ENCODE results near the gene TBRG4. TPM values are rescaled to one million over a fixed set of nuclear protein-coding genes. Genes with fewer than 3 reads are reported as not detected.

TBRG4 gene
- total RNA-seq, 1 donor, result 80.7 TPM

DNA sequence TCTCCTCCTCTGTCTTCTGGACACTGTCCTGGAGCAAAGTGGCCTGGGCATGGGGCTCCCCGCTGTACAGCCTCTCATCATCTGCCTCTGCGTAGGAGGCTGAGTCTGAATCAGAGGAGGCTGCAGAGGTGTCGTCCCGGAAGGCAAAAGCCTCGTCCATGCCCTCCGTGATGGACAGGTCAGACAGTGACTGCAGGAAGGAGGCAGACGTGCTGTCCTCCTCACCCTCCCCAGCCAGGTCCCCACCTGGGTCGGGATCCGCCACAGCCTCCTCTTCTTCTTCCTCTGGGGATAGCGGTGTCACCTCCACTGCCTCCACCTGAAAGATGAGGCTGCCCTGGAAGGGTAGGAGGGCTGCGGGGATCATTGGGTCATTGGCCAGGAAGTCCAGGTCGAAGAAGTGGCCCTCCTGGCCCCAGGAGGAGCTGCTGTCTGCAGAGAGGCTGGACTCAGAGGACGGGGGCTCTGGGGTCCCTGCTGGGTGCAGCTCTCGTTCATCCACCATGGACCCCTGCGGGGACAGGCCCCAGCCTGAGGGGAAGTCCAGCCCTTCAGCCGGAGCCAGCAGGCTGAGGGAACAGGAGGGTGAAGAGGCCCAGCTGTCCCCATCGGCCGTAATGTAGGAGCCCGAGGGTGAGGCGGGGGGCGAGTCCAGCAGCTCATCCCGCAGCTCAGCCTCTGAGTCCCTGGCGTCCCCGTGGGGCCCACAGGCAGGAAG, 26.4 kb downstream of the TBRG4 start:
- H3K4me3 ChIP-seq (ENCODE audit: low read depth, low read length), result no peak overlapping the region
- TF ChIP-seq CTCF (IDR thresholded peaks at IDR 0.05; ENCODE audit: insufficient read depth, low read depth, low read length), result no peak
- no peak for DNase-seq (ENCODE audit: low read depth)

- DNase-seq (ENCODE audit: low read depth), result no peak
- H3K4me3 ChIP-seq (ENCODE audit: low read depth, low read length), result no peak overlapping the region
- no peak for TF ChIP-seq CTCF (IDR thresholded peaks at IDR 0.05; ENCODE audit: insufficient read depth, low read depth, low read length)
These were observed 27.2 kb downstream of the TBRG4 start for GRCh38 chr7:45084336-45084735.

DNA sequence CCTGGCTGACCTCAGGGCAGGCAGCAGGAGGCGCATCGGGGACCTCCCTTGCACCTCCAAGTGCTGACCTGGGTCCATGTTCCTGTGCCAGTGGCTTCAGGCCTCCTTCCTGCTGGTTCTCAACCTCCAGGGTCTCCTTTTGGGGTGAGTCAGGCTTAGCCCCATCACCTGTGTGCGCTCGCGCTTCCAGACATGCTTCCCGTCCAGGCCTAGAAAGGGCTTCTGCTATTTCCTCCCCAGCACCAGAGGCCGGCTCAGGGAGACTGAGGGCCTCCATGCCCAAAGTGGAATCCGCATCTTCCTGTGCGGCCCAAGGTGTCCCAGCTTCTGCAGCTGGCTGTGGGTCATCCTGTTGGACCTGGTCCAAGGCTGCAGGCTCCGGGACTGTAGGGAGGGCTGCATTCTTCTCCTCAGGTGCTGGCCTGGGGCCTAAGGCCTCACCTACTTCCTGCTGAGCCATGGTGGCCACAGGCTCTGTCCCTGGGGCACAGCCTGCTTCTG, 28.6 kb downstream of the TBRG4 start:
- no peak overlapping the region for H3K4me3 ChIP-seq (ENCODE audit: low read depth, low read length)
- no peak for TF ChIP-seq CTCF (IDR thresholded peaks at IDR 0.05; ENCODE audit: insufficient read depth, low read depth, low read length)
- no peak for DNase-seq (ENCODE audit: low read depth)

DNA sequence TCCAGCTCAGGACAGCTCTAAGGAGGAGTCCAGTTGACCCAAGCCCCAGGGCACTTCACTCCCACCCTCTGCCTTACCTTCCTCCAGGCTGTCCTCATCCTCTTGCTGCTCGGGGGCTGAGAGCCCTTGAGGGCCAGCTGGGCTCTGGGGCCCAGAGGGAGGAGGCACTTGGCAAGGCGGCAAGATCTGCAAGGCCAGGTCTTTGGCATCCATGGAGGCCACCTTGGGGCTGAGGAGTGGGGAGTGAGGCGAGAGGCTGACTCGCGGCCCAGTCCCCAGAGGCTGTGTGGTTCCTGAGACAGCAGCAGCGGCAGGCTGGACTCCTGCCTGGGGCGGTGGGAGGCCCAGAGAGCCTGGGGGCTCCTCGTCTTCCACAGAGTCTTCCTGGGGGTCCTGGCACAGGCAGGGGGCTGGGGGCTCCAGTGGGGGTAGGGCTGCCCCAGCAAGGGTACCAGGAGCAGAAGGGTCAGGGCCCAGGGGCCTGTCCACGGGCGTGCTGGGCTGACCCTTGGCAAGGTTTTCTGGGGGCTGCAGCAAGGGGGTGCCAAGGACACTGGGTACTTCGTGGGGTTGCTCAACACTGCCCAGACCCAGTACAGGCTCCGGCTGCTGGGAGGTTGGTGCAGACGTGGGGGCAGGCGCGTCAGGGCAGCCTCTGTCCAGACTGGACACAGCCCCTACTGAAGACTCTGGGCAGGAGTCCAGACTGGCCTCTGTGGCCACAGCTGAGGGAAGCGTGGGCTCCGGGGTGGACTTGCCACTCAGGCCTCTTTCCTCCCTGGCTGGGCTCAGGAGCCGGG, 29.3 kb downstream of the TBRG4 start:
- DNase-seq (ENCODE audit: low read depth), result no peak
- no peak for TF ChIP-seq CTCF (IDR thresholded peaks at IDR 0.05; ENCODE audit: insufficient read depth, low read depth, low read length)
- H3K4me3 ChIP-seq (ENCODE audit: low read depth, low read length), result no peak overlapping the region

- no peak for TF ChIP-seq CTCF (IDR thresholded peaks at IDR 0.05; ENCODE audit: insufficient read depth, low read depth, low read length)
- no peak overlapping the region for H3K4me3 ChIP-seq (ENCODE audit: low read depth, low read length)
These were observed 29.9 kb downstream of the TBRG4 start for GRCh38 chr7:45081670-45081974.

GRCh38 chr7:45080958-45081669, 30.4 kb downstream of the TBRG4 start:
- TF ChIP-seq CTCF (IDR thresholded peaks at IDR 0.05; ENCODE audit: insufficient read depth, low read depth, low read length), result no peak
- H3K4me3 ChIP-seq (ENCODE audit: low read depth, low read length), result no peak overlapping the region
- DNase-seq (ENCODE audit: low read depth), result no peak

More at GRCh38 chr7:45081670-45081974, 29.9 kb downstream of the TBRG4 start:
- no peak for DNase-seq (ENCODE audit: low read depth)
